ENCODE results near the gene WDR45B.
"Not testable (repeated sequence)": the region's sequence is repeated elsewhere in the genome, so short reads cannot be mapped to it uniquely, and the experiment has no call there.

DNA sequence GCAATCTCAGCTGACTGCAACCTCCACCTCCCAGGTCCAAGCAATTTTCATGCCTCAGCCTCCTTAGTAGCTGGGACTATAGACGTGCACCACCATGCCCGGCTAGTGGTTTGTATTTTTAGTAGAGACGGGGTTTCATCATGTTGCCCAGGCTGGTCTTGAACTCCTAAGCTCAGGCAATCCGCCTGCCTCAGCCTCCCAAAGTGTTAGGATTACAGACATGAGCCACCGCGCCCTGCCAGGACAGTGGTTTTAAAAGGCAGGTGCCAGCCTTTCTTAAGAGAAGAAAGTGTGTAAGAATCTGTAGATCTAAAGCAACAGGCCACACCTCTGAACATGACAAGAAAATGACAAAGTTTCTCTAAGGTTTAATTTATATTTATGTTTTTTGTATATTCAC is 6.4 kb upstream of the WDR45B start:
- TF ChIP-seq CTCF (conservative IDR thresholded peaks at IDR 0.05); ZFX (IDR thresholded peaks at IDR 0.05): not testable (repeated sequence)

Data from C4-2B (cell line).